ENCODE results near the gene SLC38A10. TPM values are rescaled to one million over a fixed set of nuclear protein-coding genes. Genes with fewer than 3 reads are reported as not detected.

Gene SLC38A10
- total RNA-seq, 1 experiment from 2014 or later, result 20.8 TPM

DNA sequence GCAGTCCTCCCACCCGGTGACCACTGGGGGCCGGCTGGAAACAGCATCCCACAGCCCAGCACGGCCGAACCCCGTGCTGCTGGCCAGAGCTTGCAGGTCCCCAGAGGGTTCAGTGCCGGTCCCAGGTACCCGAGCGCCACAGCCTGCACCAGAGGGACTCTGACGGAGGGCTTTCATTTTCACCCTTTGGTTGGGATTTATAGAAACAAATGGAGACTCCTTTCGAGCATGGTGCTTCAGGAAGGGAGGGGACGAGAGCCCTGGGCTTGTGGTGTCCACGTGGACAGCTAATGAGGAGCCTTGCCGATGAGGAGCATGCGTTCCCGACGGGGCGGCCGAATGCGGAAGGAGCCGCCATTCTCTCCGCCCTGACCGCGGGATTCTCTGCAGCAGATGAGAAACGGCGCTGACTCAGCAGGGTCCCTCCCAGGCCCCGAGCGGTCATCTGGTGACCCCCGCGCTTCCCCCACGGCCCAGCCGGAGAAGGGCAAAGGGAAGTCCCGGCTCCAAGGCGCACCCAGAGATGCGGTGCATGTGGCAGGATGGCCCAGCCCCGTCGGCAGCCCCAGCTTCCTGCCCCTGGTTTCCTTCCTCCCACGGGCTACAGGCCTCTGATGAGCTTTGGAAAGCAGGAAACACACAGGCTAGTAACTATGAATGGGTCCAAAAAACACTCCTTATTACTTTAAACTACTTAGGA is 9.8 kb downstream of the SLC38A10 start:
- Histone ChIP-seq H3K36me3 (ENCODE audit: insufficient read depth, low read length) (peaks cover 3% of the 10 kb centered on the region; the same call in 1 of the 2 replicates), H3K9me2 (replicated peaks; ENCODE audit: insufficient read depth, low read length) (no peaks in the 10 kb centered on the region), H3K4me3 (ENCODE audit: low read length) (no peak overlapping the region), H3K4me2 (ENCODE audit: low read depth, low read length, poor library complexity, severe bottlenecking) (no peak overlapping the region), H3K27me3 (ENCODE audit: low read length) (no peaks in the 10 kb centered on the region), H3K9ac (ENCODE audit: low read length) (no peak overlapping the region), H3K4me1 (ENCODE audit: low read length) (no peaks in the 10 kb centered on the region; the same call in 1 of the 2 replicates), H2AFZ (ENCODE audit: low read length) (no peak overlapping the region), H3K9me3 (ENCODE audit: low read length) (no peaks in the 10 kb centered on the region), H3K27ac (ENCODE audit: low read length) (no peak overlapping the region), H4K20me1 (ENCODE audit: insufficient read depth, low read depth, low read length) (peaks cover 8% of the 10 kb centered on the region; the same call in 1 of the 2 replicates), H3K79me2 (ENCODE audit: low read length) (peaks cover 45% of the 10 kb centered on the region)
- no peak for DNase-seq

DNA sequence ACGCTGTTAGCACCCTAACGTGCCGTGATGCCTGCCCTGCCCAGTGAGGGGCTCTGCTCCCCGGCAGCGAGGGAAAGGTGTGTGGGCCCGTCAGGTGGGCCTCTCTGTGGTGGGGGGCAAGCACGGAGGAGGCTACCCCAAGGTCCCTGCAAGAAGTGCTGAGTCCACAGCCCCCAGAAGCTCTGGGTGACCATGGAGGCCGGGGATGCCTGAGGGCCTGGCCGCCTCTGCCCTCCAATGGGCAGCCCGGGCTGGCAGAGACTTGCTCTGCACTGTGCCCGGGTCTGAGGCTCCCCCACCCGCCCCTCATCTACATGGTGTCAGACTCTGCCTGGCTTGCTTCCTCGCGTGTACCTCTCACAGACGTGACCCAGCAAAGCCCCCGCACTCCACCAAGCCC is 12.2 kb downstream of the SLC38A10 start:
- Histone ChIP-seq H3K9me3 (ENCODE audit: low read length) (no peaks in the 10 kb centered on the region), H3K27me3 (ENCODE audit: low read length) (no peaks in the 10 kb centered on the region), H3K4me3 (ENCODE audit: low read length) (no peak overlapping the region), H3K79me2 (ENCODE audit: low read length) (peaks cover 25% of the 10 kb centered on the region), H3K9me2 (replicated peaks; ENCODE audit: insufficient read depth, low read length) (no peaks in the 10 kb centered on the region), H3K36me3 (ENCODE audit: insufficient read depth, low read length) (no peaks in the 10 kb centered on the region; the same call in 1 of the 2 replicates), H3K27ac (ENCODE audit: low read length) (no peak overlapping the region), H3K9ac (ENCODE audit: low read length) (no peak overlapping the region), H4K20me1 (ENCODE audit: insufficient read depth, low read depth, low read length) (peaks cover 3% of the 10 kb centered on the region; the same call in 1 of the 2 replicates), H3K4me1 (ENCODE audit: low read length) (no peaks in the 10 kb centered on the region; the same call in 1 of the 2 replicates), H3K4me2 (ENCODE audit: low read depth, low read length, poor library complexity, severe bottlenecking) (no peak overlapping the region), H2AFZ (ENCODE audit: low read length) (no peak overlapping the region)
- DNase-seq, result no peak

DNA sequence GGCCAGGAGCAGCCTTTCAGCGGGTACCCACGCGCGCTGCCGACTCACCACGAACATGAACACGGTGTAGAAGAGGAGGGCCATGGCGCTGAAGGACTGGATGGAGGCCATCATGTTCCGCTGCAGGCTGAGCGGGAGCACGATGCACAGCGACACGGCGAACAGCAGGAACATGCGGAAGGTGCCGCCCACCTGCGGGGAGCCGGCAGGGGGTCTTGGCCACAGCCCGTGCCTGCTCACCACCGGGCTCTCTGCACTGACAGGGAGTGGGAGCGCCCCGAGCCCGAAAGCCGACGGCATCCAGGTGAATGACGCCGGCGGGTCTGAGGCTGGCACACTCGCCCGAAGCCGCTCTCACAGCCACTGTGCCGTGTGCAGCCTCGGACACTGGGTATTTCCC is 13.0 kb downstream of the SLC38A10 start:
- Histone ChIP-seq H3K9me3 (ENCODE audit: low read length) (no peaks in the 10 kb centered on the region), H3K27ac (ENCODE audit: low read length) (no peak overlapping the region), H2AFZ (ENCODE audit: low read length) (no peak overlapping the region), H4K20me1 (ENCODE audit: insufficient read depth, low read depth, low read length) (peaks cover 3% of the 10 kb centered on the region; the same call in 1 of the 2 replicates), H3K4me2 (ENCODE audit: low read depth, low read length, poor library complexity, severe bottlenecking) (no peak overlapping the region), H3K79me2 (ENCODE audit: low read length) (peaks cover 19% of the 10 kb centered on the region), H3K4me1 (ENCODE audit: low read length) (no peaks in the 10 kb centered on the region; the same call in 1 of the 2 replicates), H3K9me2 (replicated peaks; ENCODE audit: insufficient read depth, low read length) (no peaks in the 10 kb centered on the region), H3K4me3 (ENCODE audit: low read length) (no peak overlapping the region), H3K36me3 (ENCODE audit: insufficient read depth, low read length) (no peaks in the 10 kb centered on the region), H3K27me3 (ENCODE audit: low read length) (no peaks in the 10 kb centered on the region), H3K9ac (ENCODE audit: low read length) (no peak overlapping the region)
- DNase-seq, result no peak

DNA sequence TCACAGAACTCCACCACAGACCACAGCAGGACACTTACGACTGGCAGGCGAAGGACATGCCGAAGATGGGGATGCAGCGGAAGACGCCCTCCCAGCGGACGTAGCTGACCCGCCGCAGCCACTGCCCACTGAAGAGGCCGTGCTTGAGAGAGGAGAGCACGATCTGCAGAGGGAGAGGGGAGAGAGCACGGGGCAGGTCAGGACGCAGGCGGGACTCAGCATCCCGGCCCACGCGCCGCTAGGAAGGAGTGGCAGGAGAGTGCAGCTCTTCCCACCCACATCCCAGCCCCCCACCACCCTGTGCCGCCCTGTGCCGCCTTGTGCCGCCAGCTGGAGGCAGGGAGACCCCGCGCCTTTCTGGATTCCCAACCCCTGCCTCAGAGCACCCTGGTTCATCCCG is 14.5 kb downstream of the SLC38A10 start:
- H3K9ac ChIP-seq (ENCODE audit: low read length), result no peak overlapping the region
- H3K9me3 ChIP-seq (ENCODE audit: low read length), result no peaks in the 10 kb centered on the region
- H3K79me2 ChIP-seq (ENCODE audit: low read length), result peaks cover 6% of the 10 kb centered on the region; the same call in 1 of the 2 replicates
- no peaks in the 10 kb centered on the region for H3K4me1 ChIP-seq (ENCODE audit: low read length)
- no peak for DNase-seq
- H2AFZ ChIP-seq (ENCODE audit: low read length), result no peak overlapping the region
- no peaks in the 10 kb centered on the region for H3K36me3 ChIP-seq (ENCODE audit: insufficient read depth, low read length)
- no peak overlapping the region for H3K4me2 ChIP-seq (ENCODE audit: low read depth, low read length, poor library complexity, severe bottlenecking)
- no peaks in the 10 kb centered on the region for H3K27me3 ChIP-seq (ENCODE audit: low read length)
- H4K20me1 ChIP-seq (ENCODE audit: insufficient read depth, low read depth, low read length), result no peaks in the 10 kb centered on the region; the same call in 1 of the 2 replicates
- no peak overlapping the region for H3K27ac ChIP-seq (ENCODE audit: low read length)
- no peaks in the 10 kb centered on the region for H3K9me2 ChIP-seq (replicated peaks; ENCODE audit: insufficient read depth, low read length)
- no peak overlapping the region for H3K4me3 ChIP-seq (ENCODE audit: low read length)

DNA sequence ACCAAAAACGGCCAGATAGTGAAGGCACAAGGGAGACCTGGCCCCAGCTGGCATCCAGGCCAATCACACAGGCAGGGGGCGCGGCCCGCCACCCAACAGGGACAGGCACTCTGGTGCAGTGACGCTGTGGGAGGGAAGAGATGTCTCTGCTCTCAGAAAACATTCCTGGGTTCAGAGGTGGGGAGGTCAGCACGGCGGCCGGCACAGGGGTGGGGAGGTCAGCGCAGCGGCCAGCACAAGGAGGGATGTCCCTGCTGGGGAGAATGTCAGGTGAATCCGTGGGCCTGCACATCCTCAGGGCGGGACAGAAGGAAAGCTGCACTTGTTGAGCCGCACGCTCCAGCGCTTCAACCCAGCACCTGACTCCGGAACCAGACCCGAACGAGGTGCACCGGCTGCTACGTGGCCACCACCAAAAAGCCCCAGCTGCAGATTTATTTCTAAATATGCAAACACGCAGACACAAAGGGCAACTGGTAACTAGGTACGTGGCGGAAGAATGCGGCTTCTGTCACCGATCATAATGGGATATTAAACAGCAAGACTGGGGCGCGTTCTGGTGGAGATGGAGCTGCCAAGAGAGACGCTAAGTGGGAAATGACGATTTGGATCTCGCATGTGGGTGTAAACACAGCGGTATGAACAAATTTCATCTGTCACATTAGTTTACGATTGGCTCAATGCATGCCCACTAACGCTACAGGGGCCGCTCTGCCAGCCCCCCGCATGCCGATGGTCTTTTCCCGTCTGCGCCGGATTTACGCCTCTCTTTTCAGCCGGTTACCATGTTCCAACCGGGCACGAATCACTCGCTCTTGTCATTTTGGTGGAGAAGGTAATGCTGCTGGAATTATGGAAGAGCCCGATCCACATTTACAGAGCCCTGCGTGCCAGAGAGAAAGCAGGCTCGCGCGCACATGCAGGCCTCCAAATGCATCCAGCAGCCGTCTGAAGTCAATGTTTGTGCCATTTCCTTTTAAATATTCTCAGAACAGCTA is 15.5 kb downstream of the SLC38A10 start:
- DNase-seq, result no peak
- Histone ChIP-seq H3K27ac (ENCODE audit: low read length) (no peak overlapping the region), H3K9me3 (ENCODE audit: low read length) (no peaks in the 10 kb centered on the region), H3K4me1 (ENCODE audit: low read length) (no peaks in the 10 kb centered on the region), H3K36me3 (ENCODE audit: insufficient read depth, low read length) (no peaks in the 10 kb centered on the region), H3K9ac (ENCODE audit: low read length) (no peak overlapping the region), H3K79me2 (ENCODE audit: low read length) (no peaks in the 10 kb centered on the region), H2AFZ (ENCODE audit: low read length) (no peak overlapping the region), H3K27me3 (ENCODE audit: low read length) (no peaks in the 10 kb centered on the region), H3K9me2 (replicated peaks; ENCODE audit: insufficient read depth, low read length) (no peaks in the 10 kb centered on the region), H4K20me1 (ENCODE audit: insufficient read depth, low read depth, low read length) (no peaks in the 10 kb centered on the region; the same call in 1 of the 2 replicates), H3K4me2 (ENCODE audit: low read depth, low read length, poor library complexity, severe bottlenecking) (no peak overlapping the region), H3K4me3 (ENCODE audit: low read length) (no peak overlapping the region)

DNA sequence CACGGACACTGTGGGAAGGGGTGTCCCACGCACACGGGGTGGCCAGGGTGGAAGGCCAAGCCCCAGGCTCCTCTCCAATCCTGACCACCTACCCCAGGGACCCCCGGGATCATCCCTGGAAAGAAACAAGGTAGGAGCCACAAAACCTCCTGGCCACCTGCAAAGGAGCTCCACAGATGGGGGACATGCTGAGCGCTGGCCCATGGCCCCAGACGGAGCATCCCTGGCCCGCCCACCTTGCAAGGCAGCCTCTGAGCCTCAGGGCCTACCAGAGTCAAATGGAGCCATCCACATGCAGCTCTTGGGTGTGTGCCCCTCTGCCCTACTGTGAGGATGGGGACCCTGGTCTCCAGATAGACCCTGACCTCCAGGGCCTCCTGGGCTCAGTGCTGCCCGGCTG is 16.3 kb downstream of the SLC38A10 start:
- Histone ChIP-seq H3K4me3 (ENCODE audit: low read length) (no peak overlapping the region), H3K4me2 (ENCODE audit: low read depth, low read length, poor library complexity, severe bottlenecking) (no peak overlapping the region), H3K9me2 (replicated peaks; ENCODE audit: insufficient read depth, low read length) (no peaks in the 10 kb centered on the region), H3K9me3 (ENCODE audit: low read length) (no peaks in the 10 kb centered on the region), H3K36me3 (ENCODE audit: insufficient read depth, low read length) (no peaks in the 10 kb centered on the region), H2AFZ (ENCODE audit: low read length) (no peak overlapping the region), H3K79me2 (ENCODE audit: low read length) (no peaks in the 10 kb centered on the region), H4K20me1 (ENCODE audit: insufficient read depth, low read depth, low read length) (no peaks in the 10 kb centered on the region; the same call in 1 of the 2 replicates), H3K27me3 (ENCODE audit: low read length) (no peaks in the 10 kb centered on the region), H3K4me1 (ENCODE audit: low read length) (no peaks in the 10 kb centered on the region), H3K27ac (ENCODE audit: low read length) (no peak overlapping the region), H3K9ac (ENCODE audit: low read length) (no peak overlapping the region)
- no peak for DNase-seq

DNA sequence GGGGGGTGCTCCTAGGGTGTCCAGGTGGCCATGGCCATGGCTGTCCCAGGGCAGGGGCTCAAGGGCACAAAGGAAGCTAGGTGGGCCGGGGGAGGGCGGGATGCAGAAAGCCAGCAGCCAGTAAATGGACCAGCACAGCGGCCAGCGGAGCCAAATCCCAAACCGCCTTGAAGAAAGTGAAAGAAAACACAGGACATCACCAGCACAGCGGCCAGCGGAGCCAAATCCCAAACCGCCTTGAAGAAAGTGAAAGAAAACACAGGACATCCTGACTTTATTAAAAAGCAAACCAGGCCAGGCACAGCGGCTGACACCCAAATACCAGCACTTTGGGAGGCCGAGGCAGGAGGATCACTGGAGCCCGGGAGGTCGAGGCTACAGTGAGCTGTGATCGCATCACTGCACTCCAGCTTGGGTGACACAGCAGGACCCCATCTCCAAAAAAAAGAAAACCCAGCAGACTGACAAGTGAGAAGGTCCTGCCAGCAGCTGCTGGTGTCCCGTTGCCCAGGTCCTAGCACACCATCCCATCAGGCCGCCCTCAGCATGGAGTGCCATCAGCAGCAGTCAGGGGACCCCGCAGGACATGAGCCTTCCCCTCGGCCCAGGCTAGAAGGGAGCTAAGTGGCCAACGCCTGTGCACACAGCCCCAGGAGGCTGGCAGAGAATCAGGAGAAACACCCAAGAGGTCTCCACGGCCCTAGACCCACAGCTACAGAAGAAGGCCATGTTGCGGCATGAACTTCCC is 17.0 kb downstream of the SLC38A10 start:
- Histone ChIP-seq H3K27me3 (ENCODE audit: low read length) (no peaks in the 10 kb centered on the region), H3K9me3 (ENCODE audit: low read length) (no peaks in the 10 kb centered on the region), H2AFZ (ENCODE audit: low read length) (no peak overlapping the region), H3K4me2 (ENCODE audit: low read depth, low read length, poor library complexity, severe bottlenecking) (no peak overlapping the region), H3K9me2 (replicated peaks; ENCODE audit: insufficient read depth, low read length) (no peaks in the 10 kb centered on the region), H3K36me3 (ENCODE audit: insufficient read depth, low read length) (no peaks in the 10 kb centered on the region), H3K4me3 (ENCODE audit: low read length) (no peak overlapping the region), H3K27ac (ENCODE audit: low read length) (no peak overlapping the region), H4K20me1 (ENCODE audit: insufficient read depth, low read depth, low read length) (no peaks in the 10 kb centered on the region; the same call in 1 of the 2 replicates), H3K79me2 (ENCODE audit: low read length) (no peaks in the 10 kb centered on the region), H3K4me1 (ENCODE audit: low read length) (no peaks in the 10 kb centered on the region), H3K9ac (ENCODE audit: low read length) (no peak overlapping the region)
- DNase-seq, result no peak

All from Karpas-422 (cell line).